Activated CD4-positive, alpha-beta memory T cell treated with anti-CD3 and anti-CD28 coated beads, Interleukin-2, amount 10 ng/mL, durations not matched to agents 7 days and 5 days (primary cell): ENCODE data around the gene RPS29. TPM values are rescaled to one million over a fixed set of nuclear protein-coding genes. Genes with fewer than 3 reads are reported as not detected.
"Not testable (repeated sequence)": the region's sequence is repeated elsewhere in the genome, so short reads cannot be mapped to it uniquely, and the experiment has no call there.

Experiments
- CTCF ChIA-PET: fragments of 350-600 bp; sonication (Branson Sonifier 250); formaldehyde crosslinking; loops from one replicate; lab custom pipeline; 2021; ENCODE audit warnings: antibody characterized with exemption, inconsistent platforms; lab: Charles Lee
- POLR2A ChIA-PET: fragments of 350-600 bp; sonication (Branson Sonifier 250); formaldehyde crosslinking; loops from one replicate; lab custom pipeline; 2021; ENCODE audit warnings: antibody characterized with exemption; lab: Charles Lee
- DNase-seq: peaks from one replicate; pipeline ENCODE4 v3.0.0-alpha.2; 2020
- H3K27ac Mint-ChIP-seq: one replicate; pipeline ENCODE4 v1.8.0; 2021; ENCODE audit warnings: mild to moderate bottlenecking, mixed read lengths
- H3K27me3 Mint-ChIP-seq: one replicate; pipeline ENCODE4 v1.8.0; 2021; ENCODE audit warnings: mixed read lengths
- H3K36me3 Mint-ChIP-seq: one replicate; pipeline ENCODE4 v1.8.0; 2021; ENCODE audit warnings: low read depth, mixed read lengths
- H3K4me1 Mint-ChIP-seq: one replicate; pipeline ENCODE4 v1.8.0; 2021; ENCODE audit warnings: mixed read lengths
- H3K4me3 Mint-ChIP-seq: one replicate; pipeline ENCODE4 v1.8.0; 2021; ENCODE audit warnings: mild to moderate bottlenecking, mixed read lengths
- H3K9me3 Mint-ChIP-seq: one replicate; pipeline ENCODE4 v1.8.0; 2021; ENCODE audit warnings: mixed read lengths
- total RNA-seq, 2 experiments: library from RNA; stranded (reverse); gene quantifications; one replicate each; pipeline ENCODE4 v1.2.3, GENCODE V29; 2021

The RPS29 gene
- total RNA-seq, 2 experiments from 2014 or later, result 1,659 to 1,700 TPM

DNA sequence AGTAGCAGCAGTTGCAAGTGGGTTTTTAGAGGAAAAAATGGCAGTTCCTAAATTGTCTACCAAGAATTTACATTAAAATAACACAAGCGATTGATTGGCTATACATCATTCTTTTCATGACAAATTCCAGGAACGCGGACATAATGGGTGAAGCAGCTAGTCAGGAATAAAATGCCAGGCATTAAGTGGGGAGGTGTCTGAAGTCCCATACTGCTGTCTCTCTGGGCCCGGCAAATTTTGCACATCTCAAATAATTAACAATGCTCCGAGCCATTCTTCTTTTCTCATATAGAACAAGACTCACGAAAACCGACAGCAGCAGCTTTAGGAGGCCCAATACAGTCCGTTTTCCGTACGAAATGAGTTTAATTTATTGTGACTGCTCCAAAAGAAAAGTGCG lies 33.5 kb upstream of the RPS29 start:
- Mint-ChIP-seq H3K4me1 (peaks cover 44% of the 10 kb centered on the region), H3K27me3 (no peaks in the 10 kb centered on the region), H3K4me3 (peak overlapping the region; percentile 94), H3K36me3 (peaks cover 69% of the 10 kb centered on the region), H3K9me3 (no peaks in the 10 kb centered on the region), H3K27ac (peak overlapping the region; percentile 94)
- DNase-seq, result no peak
- ChIA-PET CTCF (interaction anchor here (0.7 to 7.4 kb wide), 20 partner anchors 8 to 692 kb away, joined by 3 to 156 read pairs (median 4); partner anchors contain the start of genes DNAAF2, KLHDC2, LRR1 and NEMF), POLR2A (interaction anchor here (0.8 to 6.6 kb wide), 31 partner anchors 9 to 1211 kb away, joined by 3 to 293 read pairs (median 6); partner anchors contain the start of genes ARF6, DNAAF2, KLHDC1 and KLHDC2)

- H3K9me3 Mint-ChIP-seq, DNase-seq, H3K27me3 Mint-ChIP-seq: not testable (repeated sequence)
- Mint-ChIP-seq H3K4me1 (peaks cover 43% of the 10 kb centered on the region), H3K36me3 (peaks cover 69% of the 10 kb centered on the region), H3K27ac (peak overlapping the region; percentile 94), H3K4me3 (peak overlapping the region; percentile 94)
- ChIA-PET POLR2A (interaction anchor here (0.8 to 6.6 kb wide), 11 partner anchors 9 to 1212 kb away, joined by 3 to 293 read pairs (median 28); partner anchors contain the start of genes ARF6, DNAAF2, KLHDC2 and LRR1), CTCF (interaction anchor here (2.5 to 7.4 kb wide), 4 partner anchors 14 to 242 kb away, joined by 19 to 156 read pairs (median 34); partner anchors contain the start of genes DNAAF2, LRR1 and RPS29)
Observed at GRCh38 chr14:49619273-49619672, 33.1 kb upstream of the RPS29 start.

- peak overlapping the region; percentile 94 for H3K4me3 Mint-ChIP-seq
- DNase-seq, result no peak
- CTCF ChIA-PET, result interaction anchor here (1.1 kb wide), 2 partner anchors 16 to 31 kb away, joined by 3 to 4 read pairs; no protein-coding TSS in a partner anchor
- peak overlapping the region; percentile 31 for H3K27ac Mint-ChIP-seq
- H3K9me3 Mint-ChIP-seq, result no peaks in the 10 kb centered on the region
- H3K4me1 Mint-ChIP-seq, result peaks cover 36% of the 10 kb centered on the region
- no peaks in the 10 kb centered on the region for H3K27me3 Mint-ChIP-seq
- peaks cover 65% of the 10 kb centered on the region for H3K36me3 Mint-ChIP-seq
- POLR2A ChIA-PET, result interaction anchor here (0.8 to 2.2 kb wide), 6 partner anchors 12 to 232 kb away, joined by 3 to 14 read pairs (median 4); partner anchors contain the start of genes LRR1 and RPS29
Observed at GRCh38 chr14:49617852-49618519, 31.8 kb upstream of the RPS29 start.

DNA sequence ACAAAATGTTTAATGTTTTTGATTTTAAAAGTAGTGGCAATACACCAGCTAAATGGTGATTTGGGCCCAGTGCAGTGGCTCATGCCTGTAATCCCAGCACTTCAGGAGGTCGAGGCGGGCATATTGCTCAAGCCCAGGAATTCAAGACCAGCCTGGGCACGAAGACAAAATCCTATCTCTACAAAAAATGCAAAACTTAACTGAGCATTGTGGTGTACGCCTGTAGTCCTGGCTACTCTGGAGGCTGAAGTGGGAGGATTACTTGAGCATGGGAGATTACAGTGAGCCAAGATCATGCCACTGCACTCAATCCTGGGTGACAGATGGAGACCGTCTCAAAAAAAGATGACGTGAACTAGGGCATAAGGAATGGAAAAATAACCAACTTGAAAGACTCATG lies 29.6 kb upstream of the RPS29 start:
- Mint-ChIP-seq H3K4me3 (no peak overlapping the region), H3K4me1 (peaks cover 39% of the 10 kb centered on the region), H3K36me3 (peaks cover 53% of the 10 kb centered on the region), H3K9me3 (no peaks in the 10 kb centered on the region), H3K27me3 (no peaks in the 10 kb centered on the region), H3K27ac (no peak overlapping the region)
- DNase-seq, result no peak
- ChIA-PET POLR2A (interaction anchor here (1.4 kb wide), 1 partner anchor 15 kb away, joined by 4 read pairs; no protein-coding TSS in a partner anchor), CTCF (interaction anchor here (1.4 kb wide), 1 partner anchor 18 kb away, joined by 4 read pairs; no protein-coding TSS in a partner anchor)

- Mint-ChIP-seq H3K4me1 (peaks cover 44% of the 10 kb centered on the region), H3K9me3 (no peaks in the 10 kb centered on the region), H3K27me3 (no peaks in the 10 kb centered on the region), H3K36me3 (peaks cover 46% of the 10 kb centered on the region), H3K4me3 (no peak overlapping the region), H3K27ac (no peak overlapping the region)
- no peak for DNase-seq
- ChIA-PET CTCF (interaction anchor here (1.4 kb wide), 1 partner anchor 20 kb away, joined by 4 read pairs; no protein-coding TSS in a partner anchor), POLR2A (interaction anchor here (1.1 to 1.4 kb wide), 2 partner anchors 14 to 15 kb away, joined by 4 to 8 read pairs; partner anchors contain the start of gene LRR1)
Observed at GRCh38 chr14:49614196-49614595, 28.0 kb upstream of the RPS29 start.

GRCh38 chr14:49612671-49613070 lies 26.5 kb upstream of the RPS29 start:
- Mint-ChIP-seq H3K27ac (no peak overlapping the region), H3K9me3 (no peaks in the 10 kb centered on the region), H3K4me3 (no peak overlapping the region), H3K27me3 (no peaks in the 10 kb centered on the region), H3K4me1 (peaks cover 38% of the 10 kb centered on the region), H3K36me3 (peaks cover 40% of the 10 kb centered on the region)
- CTCF ChIA-PET, result interaction anchor here (1.8 kb wide), 1 partner anchor 240 kb away, joined by 4 read pairs; the partner anchor contains the start of gene NEMF
- DNase-seq, result no peak
- POLR2A ChIA-PET, result interaction anchor here (3.2 to 4.1 kb wide), 2 partner anchors 8 to 14 kb away, joined by 21 to 36 read pairs; partner anchors contain the start of genes LRR1, MGAT2 and RPL36AL

- Mint-ChIP-seq H3K27ac (no peak overlapping the region), H3K36me3 (peaks cover 39% of the 10 kb centered on the region)
Observed at GRCh38 chr14:49612251-49612650, 26.1 kb upstream of the RPS29 start.

DNA sequence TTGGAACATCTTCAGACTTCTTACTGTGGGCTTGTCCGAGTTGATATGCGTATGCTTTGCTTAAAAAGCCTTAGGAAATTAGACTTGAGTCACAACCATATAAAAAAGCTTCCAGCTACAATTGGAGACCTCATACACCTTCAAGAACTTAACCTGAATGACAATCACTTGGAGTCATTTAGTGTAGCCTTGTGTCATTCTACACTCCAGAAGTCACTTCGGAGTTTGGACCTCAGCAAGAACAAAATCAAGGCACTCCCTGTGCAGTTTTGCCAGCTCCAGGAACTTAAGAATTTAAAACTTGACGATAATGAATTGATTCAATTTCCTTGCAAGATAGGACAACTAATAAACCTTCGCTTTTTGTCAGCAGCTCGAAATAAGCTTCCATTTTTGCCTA lies 21.4 kb upstream of the RPS29 start:
- Mint-ChIP-seq H3K36me3 (peaks cover 40% of the 10 kb centered on the region), H3K4me1 (peaks cover 30% of the 10 kb centered on the region), H3K9me3 (no peaks in the 10 kb centered on the region), H3K27me3 (no peaks in the 10 kb centered on the region), H3K4me3 (no peak overlapping the region), H3K27ac (no peak overlapping the region)
- ChIA-PET CTCF (interaction anchor here (1.5 kb wide), 1 partner anchor 13 kb away, joined by 5 read pairs; the partner anchor contains the start of genes MGAT2 and RPL36AL), POLR2A (interaction anchor here (1.3 to 14.5 kb wide), 3 partner anchors 9 to 21 kb away, joined by 6 to 291 read pairs (median 12); partner anchors contain the start of genes LRR1, MGAT2, RPL36AL and RPS29)
- DNase-seq, result no peak

More at GRCh38 chr14:49612251-49612650, 26.1 kb upstream of the RPS29 start:
- no peaks in the 10 kb centered on the region for H3K27me3 Mint-ChIP-seq
- no peak for DNase-seq
- no peaks in the 10 kb centered on the region for H3K9me3 Mint-ChIP-seq
- ChIA-PET CTCF (interaction anchor here (0.8 to 1.8 kb wide), 3 partner anchors 8 to 240 kb away, joined by 3 to 4 read pairs (median 4); partner anchors contain the start of genes MGAT2, NEMF and RPL36AL), POLR2A (interaction anchor here (0.7 to 4.1 kb wide), 3 partner anchors 8 to 13 kb away, joined by 3 to 36 read pairs (median 21); partner anchors contain the start of genes LRR1, MGAT2 and RPL36AL)
- H3K4me1 Mint-ChIP-seq, result peaks cover 35% of the 10 kb centered on the region
- no peak overlapping the region for H3K4me3 Mint-ChIP-seq

- no peaks in the 10 kb centered on the region for H3K27me3 Mint-ChIP-seq
- H3K4me1 Mint-ChIP-seq, result peaks cover 47% of the 10 kb centered on the region
- H3K27ac Mint-ChIP-seq, result peak within 1 kb of the TSS; percentile 95
- ChIA-PET POLR2A (interaction anchor here (0.6 to 14.5 kb wide), 26 partner anchors 9 to 713 kb away, joined by 3 to 291 read pairs (median 4); partner anchors contain the start of genes DMAC2L, DNAAF2, KLHDC2 and L2HGDH), CTCF (interaction anchor here (0.8 to 3.6 kb wide), 10 partner anchors 12 to 264 kb away, joined by 3 to 39 read pairs (median 6); partner anchors contain the start of genes DNAAF2, KLHDC2, MGAT2 and RPL36AL)
- H3K4me3 Mint-ChIP-seq, result peak within 1 kb of the TSS; percentile 95
- peak; percentile 88 for DNase-seq
- no peaks in the 10 kb centered on the region for H3K9me3 Mint-ChIP-seq
- peaks cover 35% of the 10 kb centered on the region for H3K36me3 Mint-ChIP-seq
Observed at GRCh38 chr14:49598485-49599300, 12.5 kb upstream of the RPS29 start, which contains the start of gene LRR1. Gene LRR1 (plus strand): TSS chr14:49598940. CDS start chr14:49599021, 81 bp downstream.

DNA sequence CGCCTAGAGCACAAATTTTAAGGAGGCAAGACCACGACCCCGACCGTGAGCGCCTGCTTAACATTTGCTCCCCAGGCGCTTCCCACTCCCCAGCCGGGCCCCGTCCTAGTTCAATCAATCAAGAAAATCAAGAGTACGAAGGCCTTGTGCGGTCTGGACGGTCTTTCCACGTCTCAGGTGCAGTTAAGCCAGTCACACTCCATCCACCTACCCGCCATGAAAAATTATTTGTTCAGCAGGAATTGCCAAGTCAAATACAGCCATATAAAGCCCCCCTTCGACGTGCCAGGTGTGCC lies 12.0 kb upstream of the RPS29 start:
- Mint-ChIP-seq H3K4me1 (peaks cover 46% of the 10 kb centered on the region), H3K9me3 (no peaks in the 10 kb centered on the region), H3K27ac (peak overlapping the region; percentile 95), H3K4me3 (peak overlapping the region; percentile 95), H3K36me3 (peaks cover 35% of the 10 kb centered on the region), H3K27me3 (no peaks in the 10 kb centered on the region)
- DNase-seq, result no peak
- ChIA-PET CTCF (interaction anchor here (1.7 to 3.6 kb wide), 4 partner anchors 11 to 34 kb away, joined by 3 to 39 read pairs (median 18); partner anchors contain the start of genes MGAT2, RPL36AL and RPS29), POLR2A (interaction anchor here (0.7 to 14.5 kb wide), 16 partner anchors 8 to 714 kb away, joined by 3 to 291 read pairs (median 10); partner anchors contain the start of genes DMAC2L, DNAAF2, KLHDC2 and L2HGDH)

DNA sequence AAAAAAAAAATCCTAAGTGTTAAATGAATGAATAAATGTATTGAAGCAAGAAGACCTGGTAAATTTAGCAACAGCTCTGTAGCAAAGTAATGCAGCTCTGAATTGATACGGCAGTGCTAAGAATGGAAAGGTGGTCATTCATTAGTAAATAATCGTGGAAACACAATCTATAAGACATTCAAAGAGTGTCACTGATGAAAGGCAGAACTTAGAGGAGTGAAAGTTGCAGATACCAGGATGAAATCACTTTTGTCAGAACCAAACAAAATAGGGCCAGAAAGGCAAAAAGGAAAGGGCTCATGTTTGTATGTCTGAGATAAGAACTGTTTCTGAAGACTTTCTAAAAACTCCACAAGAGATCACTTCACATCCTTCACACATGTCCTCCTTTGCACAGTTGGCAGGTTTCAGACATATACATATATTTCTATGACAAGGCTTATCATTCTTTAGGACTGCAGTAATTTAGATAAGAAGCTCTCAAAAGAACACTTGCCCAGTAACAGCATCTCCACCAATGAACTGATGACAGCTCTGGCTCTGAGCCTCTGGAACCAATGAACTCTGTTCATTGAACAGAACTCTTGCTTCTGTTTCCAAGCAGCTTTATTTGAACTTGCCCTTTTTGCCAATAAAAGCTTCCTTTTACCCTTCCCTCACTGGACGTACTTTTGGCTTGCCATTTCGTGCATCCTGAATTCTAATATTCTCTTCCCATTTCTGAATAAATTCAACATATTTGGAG lies 8.3 kb upstream of the RPS29 start:
- no peaks in the 10 kb centered on the region for H3K9me3 Mint-ChIP-seq
- ChIA-PET CTCF (interaction anchor here (1.3 to 2.7 kb wide), 2 partner anchors 8 to 258 kb away, joined by 3 to 32 read pairs; partner anchors contain the start of genes NEMF and RPS29), POLR2A (interaction anchor here (1.0 to 14.5 kb wide), 5 partner anchors 10 to 174 kb away, joined by 3 to 291 read pairs (median 4); partner anchors contain the start of genes KLHDC2, MGAT2, RPL36AL and RPS29)
- DNase-seq, result no peak
- peaks cover 30% of the 10 kb centered on the region for H3K4me1 Mint-ChIP-seq
- H3K36me3 Mint-ChIP-seq, result peaks cover 16% of the 10 kb centered on the region
- no peak overlapping the region for H3K4me3 Mint-ChIP-seq
- H3K27ac Mint-ChIP-seq, result peak overlapping the region; percentile 10
- no peaks in the 10 kb centered on the region for H3K27me3 Mint-ChIP-seq
